Activated T-cell treated with anti-CD3 and anti-CD28 coated beads for 24 hours (primary cell): ENCODE measurements around the gene SUCLG1.

ENCODE experiments used
- DNase-seq: peaks from one replicate; pipeline ENCODE4 v3.0.0-alpha.2; 2020; ENCODE audit warnings: low read depth

SUCLG1 gene

GRCh38 chr2:84461310-84461709 is 2.2 kb upstream of the SUCLG1 start:
- DNase-seq: no peak

- DNase-seq: no peak
These were observed 1.6 kb upstream of the SUCLG1 start for GRCh38 chr2:84460670-84461069.

GRCh38 chr2:84459944-84460429 is 907 bp upstream of the SUCLG1 start:
- DNase-seq: no peak

GRCh38 chr2:84458551-84459017 is 496 bp downstream of the SUCLG1 start:
- peak; percentile 4 for DNase-seq

- no peak for DNase-seq
These were observed 1.4 kb downstream of the SUCLG1 start for GRCh38 chr2:84457686-84458085.

GRCh38 chr2:84456156-84456555 is 2.9 kb downstream of the SUCLG1 start:
- DNase-seq: no peak

GRCh38 chr2:84454581-84454980 is 4.5 kb downstream of the SUCLG1 start:
- DNase-seq: no peak

- DNase-seq: no peak
These were observed 6.5 kb downstream of the SUCLG1 start for GRCh38 chr2:84452624-84453023.

- DNase-seq: no peak
These were observed 7.5 kb downstream of the SUCLG1 start for GRCh38 chr2:84451579-84451978.

- no peak for DNase-seq
These were observed 8.5 kb downstream of the SUCLG1 start for GRCh38 chr2:84450288-84451227.

- no peak for DNase-seq
These were observed 9.4 kb downstream of the SUCLG1 start for GRCh38 chr2:84449711-84450110.

- no peak for DNase-seq
These were observed 10.0 kb downstream of the SUCLG1 start for GRCh38 chr2:84449055-84449454.

- no peak for DNase-seq
These were observed 15.6 kb downstream of the SUCLG1 start for GRCh38 chr2:84443477-84443876.

- no peak for DNase-seq
These were observed 16.2 kb downstream of the SUCLG1 start for GRCh38 chr2:84442888-84443287.

GRCh38 chr2:84441505-84441904 is 17.6 kb downstream of the SUCLG1 start:
- no peak for DNase-seq

- DNase-seq: no peak
These were observed 18.0 kb downstream of the SUCLG1 start for GRCh38 chr2:84441036-84441435.

GRCh38 chr2:84435345-84436025 is 23.6 kb downstream of the SUCLG1 start:
- DNase-seq: no peak

GRCh38 chr2:84429328-84429727 is 29.8 kb downstream of the SUCLG1 start:
- DNase-seq: no peak

GRCh38 chr2:84427235-84428138 is 31.6 kb downstream of the SUCLG1 start:
- DNase-seq: no peak

- no peak for DNase-seq
These were observed 33.8 kb downstream of the SUCLG1 start for GRCh38 chr2:84425310-84425709.

GRCh38 chr2:84424152-84424551 is 34.9 kb downstream of the SUCLG1 start:
- DNase-seq: no peak

- DNase-seq: no peak
These were observed 37.3 kb downstream of the SUCLG1 start for GRCh38 chr2:84421791-84422190.
